UCSD-AML1 (cell line): ENCODE data around the gene ST6GALNAC4.
A peak's percentile ranks its signal among the peaks of the same experiment; 100 is the strongest.

ENCODE experiments used
- DNase-seq: peaks from one replicate; lab custom pipeline; 2025; ENCODE audit not compliant: unreplicated experiment; lab: John Stamatoyannopoulos, UW

Gene ST6GALNAC4

DNA sequence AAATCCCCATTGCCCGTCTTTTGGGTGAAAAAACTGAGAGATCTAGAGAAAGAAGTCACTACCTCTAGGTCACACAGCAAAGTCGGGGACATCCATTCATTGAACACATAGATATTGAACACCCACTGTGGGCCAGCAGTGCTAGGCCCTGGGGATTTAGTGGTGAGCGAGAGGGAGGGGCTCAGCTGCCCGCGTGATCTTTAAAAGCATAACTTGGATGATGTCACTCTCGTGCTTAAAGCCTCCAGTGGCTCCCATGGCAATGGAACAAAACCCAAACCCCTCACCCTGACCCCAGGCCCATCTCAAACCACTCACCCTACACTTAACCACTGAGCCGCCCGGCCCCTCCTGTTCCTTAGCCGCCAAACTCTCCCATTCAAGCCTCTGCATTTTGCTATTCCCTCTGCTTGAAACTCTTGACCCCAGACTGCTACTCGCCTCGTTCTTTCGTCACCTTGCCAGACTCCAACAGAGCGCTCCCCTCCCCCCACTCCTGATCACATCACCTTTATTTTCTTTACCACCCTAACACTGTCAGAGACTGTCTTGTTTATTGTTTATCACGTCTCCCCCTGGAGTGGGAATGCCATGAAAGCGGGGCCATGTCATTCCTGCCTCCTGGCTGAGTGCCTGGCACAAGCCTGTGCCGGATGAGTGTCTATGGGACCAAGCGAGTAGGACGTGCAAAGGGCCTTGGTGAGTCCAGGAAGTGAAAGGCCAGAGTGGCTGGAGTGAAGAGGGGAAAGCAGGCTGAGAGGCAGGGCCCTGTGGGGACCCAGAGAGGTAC, 14.4 kb upstream of the ST6GALNAC4 start:
- DNase-seq = no peak

- DNase-seq = peak; percentile 75
These were observed 13.6 kb upstream of the ST6GALNAC4 start, which contains the start of gene PIP5KL1 for GRCh38 chr9:127930231-127931091. TSS of gene PIP5KL1 (minus strand) at chr9:127930777. CDS start at chr9:127930752, 25 bp downstream.

DNA sequence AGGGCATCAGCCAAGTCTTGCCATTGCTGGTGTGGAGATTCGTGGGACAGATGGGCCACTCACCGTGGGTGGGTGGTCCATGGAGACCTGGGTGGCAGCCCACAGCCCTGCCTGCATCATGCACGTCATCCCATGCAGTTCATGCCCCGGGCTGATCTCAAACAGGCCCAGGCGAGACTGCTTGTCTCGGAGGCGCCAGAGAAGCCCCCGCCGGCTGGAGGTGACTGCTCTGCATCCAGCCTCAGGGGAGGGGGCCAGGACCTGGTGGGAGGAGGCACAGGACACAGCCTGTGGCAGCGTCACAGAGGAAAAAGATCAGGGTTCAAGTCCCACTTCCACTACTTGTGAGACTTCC, 12.8 kb upstream of the ST6GALNAC4 start:
- no peak for DNase-seq

DNA sequence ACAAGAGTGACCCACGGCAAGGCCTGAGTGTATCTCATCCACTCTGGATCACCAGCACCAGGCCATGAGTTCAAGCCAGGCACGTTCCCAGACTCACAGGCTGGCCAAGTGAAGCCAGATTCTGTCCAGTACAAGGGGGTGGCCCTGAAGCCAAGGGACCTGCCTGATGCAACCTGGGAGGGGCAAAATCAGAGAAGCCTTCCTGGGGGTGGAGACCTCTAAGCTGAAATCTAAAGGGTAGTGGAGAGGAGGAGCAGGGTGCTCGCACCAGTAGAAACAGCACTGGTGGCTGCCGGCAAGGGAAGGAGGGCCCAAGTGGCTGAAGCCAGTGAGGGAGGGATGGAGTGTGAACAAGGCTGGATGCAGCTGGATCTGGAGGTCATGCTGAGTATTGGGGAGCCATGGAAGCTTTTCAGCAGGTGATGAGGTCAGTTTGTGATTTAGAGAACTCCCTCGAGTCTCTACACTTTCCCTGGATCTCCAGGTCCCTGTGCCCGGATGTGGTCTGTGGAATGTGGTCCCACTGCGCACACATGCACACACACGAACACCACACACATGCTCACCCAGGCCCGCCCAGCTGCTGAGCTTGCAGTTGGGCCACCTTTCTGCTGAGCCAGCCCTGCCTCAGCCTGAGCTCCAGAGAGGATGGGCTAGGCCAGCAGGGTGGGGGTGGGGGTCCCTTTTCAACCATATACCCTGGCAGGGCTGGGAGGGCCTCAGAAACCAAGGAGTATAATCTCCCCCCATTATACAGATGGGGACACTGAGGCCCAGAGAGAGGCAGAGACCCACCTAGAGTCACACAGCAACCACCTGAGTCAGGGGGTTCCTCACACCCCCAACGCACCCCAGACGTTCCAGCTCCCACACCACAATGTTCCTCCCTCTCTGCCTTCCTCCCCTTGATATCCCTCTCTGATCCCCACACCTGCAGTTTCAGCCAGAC, 12.1 kb upstream of the ST6GALNAC4 start:
- DNase-seq = no peak

- DNase-seq = no peak
These were observed 11.3 kb upstream of the ST6GALNAC4 start for GRCh38 chr9:127927988-127928675.

DNA sequence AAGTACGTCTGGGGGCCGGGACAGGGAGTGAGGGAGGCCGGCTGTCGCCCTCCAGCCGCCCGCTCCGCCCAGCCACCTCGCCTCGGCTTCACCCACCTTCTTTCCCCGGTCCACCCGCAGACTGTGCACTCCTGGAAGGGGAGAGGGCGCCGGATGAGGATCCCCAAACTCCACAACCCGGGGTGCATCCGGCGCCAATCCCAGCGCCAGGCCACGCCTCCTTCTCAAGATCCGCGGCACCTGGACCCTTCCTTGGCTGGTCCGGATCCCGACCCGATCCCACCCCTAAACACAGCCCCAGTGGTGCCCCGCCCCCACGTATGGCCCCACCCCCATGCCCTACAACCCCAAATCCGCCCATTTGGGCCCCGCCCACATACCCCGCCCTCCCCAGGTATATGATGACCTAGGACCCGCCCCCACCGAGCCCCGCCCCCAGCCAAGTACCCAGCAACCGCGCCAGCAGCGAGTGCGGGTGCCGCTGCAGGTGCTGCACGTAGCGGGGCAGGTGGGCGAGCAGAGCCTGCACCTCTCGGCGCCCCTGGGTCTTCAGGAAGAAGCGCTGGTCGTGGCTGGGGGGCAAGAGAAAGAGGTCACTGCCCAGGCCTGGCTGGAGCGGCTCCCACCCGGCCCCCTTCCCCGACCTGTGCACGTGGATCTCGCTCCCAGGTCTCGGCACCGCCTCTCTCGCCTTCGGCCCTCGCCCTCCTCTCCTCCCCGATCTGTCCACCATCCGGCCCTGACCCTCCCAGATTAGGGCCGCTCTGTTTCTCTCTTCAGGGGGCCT, 10.6 kb upstream of the ST6GALNAC4 start:
- DNase-seq = no peak

- DNase-seq = no peak
These were observed 10.0 kb upstream of the ST6GALNAC4 start for GRCh38 chr9:127926906-127927200.

DNA sequence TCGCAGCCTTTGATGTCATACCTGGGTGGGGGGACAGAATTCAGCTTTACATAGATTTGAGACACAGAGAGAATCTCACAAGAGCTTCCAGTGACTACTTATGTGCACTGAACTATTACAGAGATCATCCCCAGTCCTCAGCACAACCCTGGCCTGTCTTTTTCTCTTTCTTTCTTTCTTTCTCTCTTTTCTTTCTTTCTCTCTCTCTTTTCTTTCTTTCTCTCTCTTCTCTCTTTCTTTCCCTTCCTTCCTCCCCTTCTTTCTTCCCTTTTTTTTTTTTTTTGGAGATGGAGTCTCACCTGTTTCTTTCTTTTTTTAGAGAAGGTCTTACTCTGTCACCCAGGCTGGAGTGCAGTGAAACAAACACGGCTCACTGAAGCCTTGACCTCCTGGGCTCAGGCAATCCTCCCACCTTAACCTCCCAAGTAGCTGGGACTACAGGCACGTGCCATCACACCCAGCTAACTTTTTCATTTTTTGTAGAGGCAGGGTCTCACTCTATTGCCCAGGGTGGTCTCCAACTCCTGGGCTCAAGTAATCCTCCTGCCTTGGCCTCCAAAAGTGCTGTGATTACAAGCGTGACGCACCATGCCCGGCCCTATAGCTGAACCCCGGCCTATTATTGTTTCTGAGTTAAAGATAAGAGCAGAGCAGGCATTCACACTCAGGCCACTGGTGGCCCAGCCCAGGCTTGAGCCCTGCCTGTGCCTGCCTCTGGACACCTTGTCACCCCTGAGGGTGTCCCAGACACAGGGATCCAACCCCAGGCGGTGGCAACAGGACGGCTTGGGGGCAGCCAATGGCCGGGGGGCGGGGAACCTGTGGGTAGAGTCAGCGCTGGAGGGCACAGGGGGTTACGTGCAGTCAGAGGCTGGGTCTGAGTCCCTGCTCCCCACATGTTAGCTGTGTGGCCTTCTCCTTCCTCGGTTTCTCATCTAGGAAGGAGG, 9.4 kb upstream of the ST6GALNAC4 start:
- no peak for DNase-seq

GRCh38 chr9:127924736-127925444, 8.0 kb upstream of the ST6GALNAC4 start:
- no peak for DNase-seq

DNA sequence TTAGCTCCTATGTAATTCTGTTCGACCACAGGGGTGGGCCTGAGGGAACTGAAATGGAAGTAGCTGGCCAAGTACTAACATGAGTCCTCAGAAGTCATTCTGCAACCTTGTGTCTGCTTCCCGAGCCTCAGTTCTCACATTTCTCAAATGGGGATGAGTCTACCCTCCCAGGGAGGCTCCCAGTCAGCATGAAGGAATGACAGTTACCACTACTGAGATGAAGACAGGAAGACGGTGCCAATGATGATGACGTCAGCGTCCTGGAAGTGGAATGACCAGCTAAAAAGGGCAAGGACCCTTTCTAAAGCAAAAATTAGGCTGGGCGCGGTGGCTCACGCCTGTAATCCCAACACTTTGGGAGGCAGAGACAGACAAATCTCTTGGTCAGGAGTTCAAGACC, 6.9 kb upstream of the ST6GALNAC4 start:
- DNase-seq = no peak

GRCh38 chr9:127923046-127923445, 6.2 kb upstream of the ST6GALNAC4 start:
- no peak for DNase-seq

- DNase-seq = peak; percentile 62
These were observed 4.8 kb upstream of the ST6GALNAC4 start for GRCh38 chr9:127921557-127922120.

- no peak for DNase-seq
These were observed 4.0 kb upstream of the ST6GALNAC4 start for GRCh38 chr9:127920794-127921193.

GRCh38 chr9:127919253-127919815, 2.5 kb upstream of the ST6GALNAC4 start:
- peak; percentile 69 for DNase-seq

DNA sequence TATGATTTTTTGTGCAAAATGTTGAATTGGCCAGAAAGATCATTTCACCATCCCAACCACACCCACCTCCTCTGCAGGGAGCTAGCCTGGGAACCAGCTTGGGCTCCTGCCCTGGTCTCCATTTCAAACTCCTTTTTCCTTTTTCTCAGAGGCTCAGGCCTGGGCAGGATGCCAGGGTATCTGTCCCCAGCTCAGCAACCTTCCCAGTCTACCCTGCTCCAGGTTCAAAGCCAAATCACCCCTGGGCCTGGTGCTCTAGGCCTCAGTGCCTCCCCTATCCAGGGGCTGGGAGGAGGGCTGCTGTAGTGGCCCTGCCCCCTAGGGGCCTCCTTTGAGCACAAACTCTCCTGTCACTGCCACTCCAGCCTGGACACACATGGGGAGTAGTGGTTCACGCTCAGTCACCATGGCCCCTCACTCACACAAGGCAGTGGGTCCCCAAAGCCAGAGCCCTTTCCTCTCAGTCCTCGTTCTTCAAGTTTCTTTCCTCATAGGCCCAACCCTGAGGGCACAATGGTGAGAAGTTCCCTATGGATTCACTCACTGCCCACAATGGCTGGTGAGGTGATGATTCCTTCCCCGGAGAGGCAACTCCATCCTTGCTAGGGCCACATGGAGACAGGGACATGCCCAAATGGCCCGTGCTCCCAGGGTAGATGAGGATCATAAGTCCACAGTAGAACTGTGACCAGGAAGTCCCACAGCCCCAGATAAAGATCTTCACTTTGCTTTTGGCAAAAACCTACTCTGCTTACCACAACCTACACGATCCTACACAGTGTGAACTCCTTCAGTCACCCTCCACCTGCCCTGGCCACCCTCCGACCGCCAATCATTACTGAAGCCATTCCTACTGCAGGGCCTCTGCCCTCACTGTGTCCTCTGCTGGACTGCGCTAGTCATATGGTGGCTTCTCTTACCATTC, 1.6 kb upstream of the ST6GALNAC4 start:
- DNase-seq = peak; percentile 57

- no peak for DNase-seq
These were observed 762 bp upstream of the ST6GALNAC4 start for GRCh38 chr9:127917603-127918002.
